CD4-positive, alpha-beta T cell treated with Interleukin-12 subunit alpha and Interleukin-12 subunit beta, for 1 hour (primary cell): ENCODE measurements around the gene PCSK2.

Experiments used
- DNase-seq: peaks from one replicate; pipeline ENCODE4 v3.0.0-alpha.2; 2020

PCSK2 gene

DNA sequence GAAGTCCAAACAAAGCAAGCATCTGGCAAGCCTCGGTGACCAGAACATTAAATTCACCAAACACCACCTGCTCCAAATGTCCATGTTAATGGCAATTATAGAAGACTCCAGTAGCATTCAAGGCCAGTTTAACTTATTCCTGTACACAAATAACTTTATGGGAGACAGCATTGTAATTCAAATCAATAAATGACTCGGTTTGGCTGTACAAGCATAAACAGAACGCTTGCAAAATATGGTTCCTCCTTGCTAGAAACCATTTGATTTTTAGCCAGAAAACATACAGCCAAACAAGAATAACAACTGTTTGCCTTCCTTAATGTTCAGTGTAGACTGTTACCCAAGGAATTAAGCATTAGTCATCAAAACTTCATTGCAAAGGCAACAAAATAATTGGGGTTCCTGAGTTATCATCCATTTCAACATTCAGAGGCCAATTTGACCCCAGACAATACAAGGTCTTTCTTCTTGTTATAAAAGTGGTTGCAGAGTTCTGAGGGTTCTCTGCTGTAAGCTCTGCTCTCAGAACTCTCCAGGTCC, 179.3 kb downstream of the PCSK2 start:
- no peak for DNase-seq

DNA sequence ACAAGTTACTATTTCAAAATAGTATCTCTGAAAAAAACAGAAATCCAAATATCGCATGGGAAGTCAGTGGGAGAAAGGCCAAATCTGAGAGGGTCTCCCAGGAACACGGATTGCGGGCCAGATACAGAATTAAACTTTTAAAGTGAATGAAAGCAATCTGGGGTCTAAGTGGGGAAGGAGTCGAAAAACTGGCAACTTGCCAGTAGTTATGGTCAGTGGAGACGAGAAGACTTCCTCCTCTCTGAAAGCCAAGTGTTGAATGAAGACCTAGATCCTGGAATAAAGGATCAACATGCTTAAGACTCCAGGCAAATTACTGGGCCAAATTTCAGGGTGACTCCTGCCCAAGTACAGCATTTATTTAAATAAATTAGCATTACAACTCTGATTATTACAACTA, 180.7 kb downstream of the PCSK2 start:
- no peak for DNase-seq

DNA sequence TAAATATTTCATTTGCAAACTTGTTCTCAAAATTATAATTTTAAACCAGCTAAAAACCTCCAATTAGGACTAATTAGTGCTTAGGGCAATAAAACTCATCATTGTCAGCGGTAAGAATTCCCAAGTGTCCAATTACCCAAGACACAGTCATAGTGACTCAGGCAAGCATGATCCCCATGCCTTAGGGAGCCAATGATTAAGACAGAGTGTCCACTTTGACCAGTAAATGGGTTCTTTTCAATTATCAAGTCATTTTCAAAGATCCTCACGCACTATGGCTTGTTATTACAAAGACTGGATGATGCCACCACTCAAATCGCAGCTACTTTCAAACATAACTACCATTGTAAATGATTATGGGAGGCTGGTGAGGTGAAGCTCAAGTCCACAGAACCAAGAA, 190.4 kb downstream of the PCSK2 start:
- DNase-seq = no peak

DNA sequence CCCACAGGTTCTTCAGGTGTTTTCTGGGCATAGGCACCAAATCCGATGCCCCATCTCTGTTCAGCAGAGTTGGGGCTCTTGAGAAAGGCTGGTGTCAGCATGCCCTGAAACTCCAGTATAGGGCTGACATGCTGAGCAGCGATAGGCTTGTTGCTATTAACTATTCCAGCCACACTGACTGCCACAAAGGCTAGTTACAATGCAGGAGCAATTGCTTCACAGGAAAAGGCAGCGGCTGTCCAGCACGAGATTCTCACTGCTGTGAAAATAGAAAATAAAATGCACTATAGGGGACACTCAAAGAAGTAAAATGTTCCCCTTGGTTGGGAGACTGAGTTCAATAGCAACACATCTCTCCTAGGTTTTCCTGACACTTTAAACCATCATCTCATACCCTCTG, 191.9 kb downstream of the PCSK2 start:
- no peak for DNase-seq

DNA sequence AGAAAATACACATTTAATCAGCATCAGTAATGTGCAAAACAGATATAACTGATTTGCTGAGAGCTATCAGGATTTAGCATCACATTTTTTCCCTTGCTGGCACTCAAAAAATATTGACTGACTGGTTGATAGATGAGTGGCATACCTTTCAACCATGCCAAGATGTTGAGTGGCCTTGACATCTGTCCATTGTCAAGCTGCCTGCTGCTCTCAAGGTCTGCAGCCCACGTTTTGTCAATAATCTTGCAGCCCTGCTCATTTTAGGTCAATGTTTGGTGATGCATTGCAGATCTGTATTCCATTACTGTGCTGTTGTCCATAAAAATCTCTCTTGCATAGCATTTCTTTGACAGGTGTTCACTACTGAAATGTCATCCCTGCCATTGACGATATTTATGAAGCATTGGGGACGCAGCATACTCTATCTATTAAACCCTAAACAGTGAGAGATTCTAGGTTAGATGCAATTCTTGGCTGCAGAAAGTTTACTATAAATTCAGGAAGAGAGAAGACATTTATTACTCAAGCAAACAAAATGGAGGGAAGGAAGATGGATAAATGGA, 192.7 kb downstream of the PCSK2 start:
- DNase-seq = no peak

DNA sequence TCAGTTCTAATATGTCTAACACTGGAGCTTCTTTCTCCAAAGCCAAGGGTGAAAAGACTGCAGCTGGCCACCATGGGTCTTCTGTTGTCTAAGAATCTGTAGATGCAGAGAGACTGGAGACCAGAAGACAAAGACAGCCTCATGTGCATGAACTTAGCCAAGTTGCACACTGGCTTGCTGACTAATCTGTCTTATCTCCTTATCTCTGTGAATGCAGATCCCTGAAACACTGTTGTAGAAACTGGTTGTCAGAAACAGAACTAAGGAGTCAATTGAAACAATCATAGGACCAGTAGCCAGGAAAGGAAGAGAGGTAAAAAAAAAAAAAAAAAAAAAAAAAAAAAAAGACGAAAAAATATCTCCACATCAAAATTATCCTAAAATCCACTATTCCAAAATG, 194.7 kb downstream of the PCSK2 start:
- DNase-seq = no peak

DNA sequence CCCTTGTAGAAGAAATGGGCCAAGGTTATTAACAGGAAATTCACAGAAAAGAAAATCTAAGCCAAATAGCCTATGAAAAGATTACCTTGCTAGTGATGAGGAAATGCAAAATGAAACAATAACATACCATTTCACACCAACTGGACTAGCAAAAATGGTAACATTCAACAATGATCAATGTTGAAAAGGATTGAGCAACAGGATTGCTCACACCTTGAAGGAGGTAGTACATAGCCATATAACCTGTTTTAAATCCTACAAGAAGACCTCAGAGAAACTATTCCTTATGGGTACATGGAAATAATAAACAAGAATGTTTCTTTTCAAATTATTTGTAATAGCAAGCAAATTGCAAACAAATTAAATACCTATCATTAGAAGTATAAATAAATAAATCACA, 196.9 kb downstream of the PCSK2 start:
- DNase-seq = no peak

DNA sequence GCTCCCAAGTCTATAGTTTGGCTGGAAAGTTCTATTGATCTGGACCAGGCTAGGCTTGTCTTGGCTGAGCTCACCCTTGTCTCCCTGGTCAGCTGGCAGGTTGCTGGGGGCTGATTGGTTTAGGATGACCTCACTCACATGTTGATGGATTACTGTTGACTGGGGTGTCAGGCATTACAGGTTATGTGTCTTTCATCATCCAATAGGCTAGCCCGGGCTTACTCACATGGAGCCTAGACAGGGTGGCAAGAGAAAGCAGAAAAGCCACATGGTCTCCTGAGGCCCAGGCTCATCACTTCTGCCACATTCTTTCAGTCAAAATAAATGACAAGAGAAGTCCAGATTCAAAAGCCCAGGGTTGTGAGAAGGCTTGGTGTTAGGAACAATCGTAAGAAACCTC, 200.8 kb downstream of the PCSK2 start:
- no peak for DNase-seq

DNA sequence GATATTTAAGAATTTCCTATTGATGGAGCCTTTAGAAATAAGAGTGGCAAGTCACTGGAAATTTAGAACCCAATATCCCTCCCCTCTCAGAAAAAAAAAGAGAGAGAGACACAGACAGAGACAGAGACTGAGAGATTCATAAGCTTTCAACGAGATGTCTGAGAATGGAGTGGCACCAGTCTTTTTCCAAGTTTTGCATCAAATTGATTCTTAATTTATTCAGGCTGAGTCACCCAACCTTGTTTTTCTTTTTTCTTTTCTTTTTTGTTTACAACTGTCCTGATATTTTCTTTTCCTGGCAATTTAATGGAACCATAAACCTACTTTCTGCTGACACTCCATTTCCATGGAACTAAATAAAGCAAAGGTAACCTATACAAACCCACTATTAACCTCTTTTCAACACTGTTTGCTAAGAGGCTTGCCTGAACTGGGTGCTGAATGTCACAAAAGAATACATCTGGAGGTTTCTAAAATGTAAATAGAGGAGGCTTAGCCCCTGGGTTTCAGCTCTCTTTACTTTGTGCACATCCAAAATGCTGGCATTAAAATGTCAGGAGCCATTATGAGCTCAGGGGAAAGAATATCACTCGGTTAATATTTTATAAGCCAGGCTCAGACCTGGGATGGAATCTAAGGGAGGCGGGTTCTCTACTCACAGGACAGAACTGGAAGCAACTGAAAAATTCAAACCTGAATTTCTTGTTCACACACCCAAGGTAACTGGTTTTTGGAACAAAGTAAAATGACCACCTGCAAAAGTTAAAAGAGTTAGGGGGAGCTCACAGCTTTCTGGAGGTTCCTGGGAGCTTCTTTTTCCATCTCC, 203.5 kb downstream of the PCSK2 start:
- no peak for DNase-seq

DNA sequence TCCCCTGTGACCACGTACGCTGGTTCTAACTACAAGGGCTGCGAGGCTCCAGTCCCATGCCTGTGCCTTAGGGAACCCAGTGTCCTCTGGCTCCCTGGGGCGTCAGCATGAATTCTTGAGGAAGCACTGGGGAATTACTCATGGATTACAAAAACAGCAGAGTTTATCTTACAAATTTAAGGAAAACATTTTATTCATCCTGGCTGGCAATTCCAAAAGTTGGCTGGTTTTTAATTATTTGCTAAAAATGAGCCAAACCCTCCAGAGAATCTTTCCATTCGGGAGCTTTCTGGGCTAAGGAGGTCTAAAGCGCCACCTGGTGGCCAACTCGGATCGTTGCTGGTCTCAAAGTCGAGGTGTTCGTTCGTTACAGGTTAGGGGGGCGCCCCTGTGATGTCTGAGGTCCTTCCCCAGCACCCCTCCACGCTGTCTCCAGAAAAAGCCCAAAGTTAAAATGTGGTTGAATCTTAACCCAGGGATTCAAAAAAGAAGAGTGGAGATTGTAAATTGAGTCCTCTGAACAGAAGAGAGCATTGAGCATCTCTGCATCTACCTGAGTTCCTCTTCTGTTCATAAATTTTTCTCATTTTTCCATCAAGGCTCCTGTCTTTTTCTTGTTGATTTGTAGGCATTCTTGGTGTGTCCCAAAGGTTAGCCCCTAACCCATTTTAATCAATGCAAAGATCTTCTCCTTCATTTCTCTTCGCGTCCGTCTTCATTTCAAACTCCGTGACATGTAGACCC, 205.0 kb downstream of the PCSK2 start:
- DNase-seq = peak; percentile 43

DNA sequence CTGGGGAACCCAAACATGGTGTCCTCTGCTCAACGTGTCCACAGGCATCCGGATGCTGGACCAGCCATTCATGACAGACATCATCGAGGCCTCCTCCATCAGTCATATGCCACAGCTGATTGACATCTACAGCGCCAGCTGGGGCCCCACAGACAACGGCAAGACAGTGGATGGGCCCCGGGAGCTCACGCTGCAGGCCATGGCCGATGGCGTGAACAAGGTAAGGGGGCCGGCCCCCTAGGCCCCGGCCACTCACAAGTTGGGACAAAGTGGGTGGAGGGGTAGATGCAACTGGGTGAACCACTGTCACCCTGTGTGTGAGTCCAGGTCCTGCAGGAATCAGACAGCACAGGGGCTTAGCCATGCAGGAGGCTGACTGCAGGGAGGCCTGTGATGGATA, 209.8 kb downstream of the PCSK2 start:
- no peak for DNase-seq

DNA sequence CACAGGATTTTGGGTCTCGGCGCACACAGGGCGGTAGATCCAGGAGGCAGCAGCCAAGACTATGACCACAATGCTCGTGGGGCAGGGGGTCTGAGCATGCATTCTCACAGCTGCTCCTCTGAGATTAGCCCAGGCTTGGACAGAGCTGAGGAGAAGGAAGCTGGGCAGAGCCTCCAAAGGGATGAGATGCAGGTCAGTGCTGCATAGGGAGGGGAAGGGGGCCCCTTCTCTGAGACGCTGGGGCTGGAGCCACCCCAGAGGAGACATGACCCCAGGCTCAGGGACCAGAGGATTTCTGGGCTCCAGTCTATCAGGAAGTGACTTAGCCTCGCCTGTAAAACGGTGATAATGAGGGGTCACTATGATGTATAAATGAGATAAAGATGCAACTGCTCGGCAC, 210.4 kb downstream of the PCSK2 start:
- DNase-seq = no peak

DNA sequence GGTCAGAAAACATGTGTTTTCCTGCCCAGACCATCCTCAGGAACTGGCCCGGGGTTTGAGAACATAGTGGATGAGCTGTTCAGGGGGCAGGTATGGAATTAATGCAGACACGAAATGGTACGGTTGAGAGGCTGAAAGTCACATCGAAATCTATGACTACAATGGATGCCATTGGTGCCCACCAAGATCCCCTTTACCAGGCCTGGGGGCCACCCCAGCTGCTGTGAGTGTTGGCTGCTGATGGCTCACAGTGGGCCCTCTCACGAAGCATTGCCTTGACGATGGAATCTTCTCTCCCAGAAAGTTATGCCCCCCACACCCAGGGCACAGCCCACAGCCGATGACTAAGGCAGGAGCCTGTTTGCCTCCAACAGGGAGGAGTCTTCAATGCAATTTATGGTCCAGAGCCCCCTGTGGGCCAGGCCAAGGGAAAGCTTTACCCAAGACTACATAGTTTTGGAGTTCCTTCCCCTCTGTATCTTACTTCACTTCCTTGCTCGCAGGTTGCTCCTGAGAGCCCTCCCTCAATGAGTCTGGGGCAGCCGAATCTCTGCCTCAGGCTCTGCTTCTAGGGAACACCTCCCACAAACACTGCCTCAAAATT, 211.7 kb downstream of the PCSK2 start:
- no peak for DNase-seq

DNA sequence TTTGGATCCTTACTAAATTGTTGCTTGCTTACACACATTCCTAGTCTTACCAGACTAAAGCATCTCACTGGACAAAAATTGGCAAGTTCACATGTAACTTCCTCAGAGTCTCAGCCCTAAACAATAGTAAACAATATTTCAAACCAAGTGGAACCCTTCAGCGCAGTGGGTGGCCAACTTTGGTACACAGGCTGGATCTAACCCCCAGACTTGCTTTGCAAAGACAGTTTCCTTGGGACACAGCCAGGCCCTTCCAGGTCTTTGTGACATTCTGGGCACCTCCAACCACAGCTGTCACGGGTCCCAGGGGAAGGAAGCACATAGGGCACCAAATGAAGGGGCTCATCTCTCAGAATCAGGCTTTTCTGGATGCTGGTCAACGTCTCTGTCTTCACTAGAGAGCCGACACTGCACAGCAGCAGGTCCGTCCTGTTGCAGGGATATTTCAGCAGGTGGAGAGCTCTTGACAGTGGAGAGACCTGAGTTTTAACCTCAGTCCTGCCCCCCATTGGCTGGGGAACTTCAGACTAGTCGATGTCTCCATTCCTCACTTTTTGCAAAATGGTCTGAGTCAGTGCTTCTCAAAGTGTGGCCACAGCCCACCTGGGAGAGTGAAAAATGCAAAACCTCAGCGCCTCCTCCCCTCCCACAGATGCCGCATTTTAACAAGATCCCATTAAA, 212.9 kb downstream of the PCSK2 start:
- DNase-seq = no peak

DNA sequence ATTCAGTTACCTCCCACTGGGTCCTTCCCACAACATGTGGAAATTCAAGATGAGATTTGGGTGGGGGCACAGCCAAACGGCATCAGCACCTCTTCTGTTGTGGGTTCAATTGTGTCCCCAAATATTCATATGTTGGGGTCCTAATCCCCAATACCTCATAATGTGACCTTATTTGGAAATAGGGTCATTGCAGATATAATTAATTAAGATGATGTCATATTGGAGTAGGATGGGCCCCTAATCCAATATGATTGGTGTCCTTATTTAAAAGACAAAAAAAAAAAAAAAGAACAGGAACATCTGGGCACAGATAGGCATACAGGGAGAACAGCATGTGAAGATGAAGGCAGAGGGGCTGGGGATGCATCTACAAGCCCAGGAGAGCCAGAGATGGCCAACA, 214.9 kb downstream of the PCSK2 start:
- DNase-seq = no peak

DNA sequence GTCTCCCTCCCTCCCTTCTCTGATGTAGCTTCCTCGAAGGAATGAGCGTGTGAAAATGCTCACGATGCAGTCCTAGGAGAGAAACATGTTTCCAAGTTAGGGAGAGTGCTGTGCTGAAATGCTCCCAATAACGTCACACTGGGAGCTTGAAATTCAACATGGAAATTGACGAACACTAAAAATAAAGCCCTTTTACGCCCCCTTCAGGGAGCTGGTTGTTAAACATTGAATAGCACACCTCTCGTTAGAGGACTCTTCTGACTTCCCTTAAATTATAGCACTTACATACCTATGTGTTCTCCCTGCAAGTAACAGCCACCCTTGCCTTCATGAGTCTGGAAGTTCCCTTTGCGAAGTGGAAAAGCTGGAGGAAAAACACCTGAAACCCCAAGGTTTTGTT, 215.7 kb downstream of the PCSK2 start:
- no peak for DNase-seq

DNA sequence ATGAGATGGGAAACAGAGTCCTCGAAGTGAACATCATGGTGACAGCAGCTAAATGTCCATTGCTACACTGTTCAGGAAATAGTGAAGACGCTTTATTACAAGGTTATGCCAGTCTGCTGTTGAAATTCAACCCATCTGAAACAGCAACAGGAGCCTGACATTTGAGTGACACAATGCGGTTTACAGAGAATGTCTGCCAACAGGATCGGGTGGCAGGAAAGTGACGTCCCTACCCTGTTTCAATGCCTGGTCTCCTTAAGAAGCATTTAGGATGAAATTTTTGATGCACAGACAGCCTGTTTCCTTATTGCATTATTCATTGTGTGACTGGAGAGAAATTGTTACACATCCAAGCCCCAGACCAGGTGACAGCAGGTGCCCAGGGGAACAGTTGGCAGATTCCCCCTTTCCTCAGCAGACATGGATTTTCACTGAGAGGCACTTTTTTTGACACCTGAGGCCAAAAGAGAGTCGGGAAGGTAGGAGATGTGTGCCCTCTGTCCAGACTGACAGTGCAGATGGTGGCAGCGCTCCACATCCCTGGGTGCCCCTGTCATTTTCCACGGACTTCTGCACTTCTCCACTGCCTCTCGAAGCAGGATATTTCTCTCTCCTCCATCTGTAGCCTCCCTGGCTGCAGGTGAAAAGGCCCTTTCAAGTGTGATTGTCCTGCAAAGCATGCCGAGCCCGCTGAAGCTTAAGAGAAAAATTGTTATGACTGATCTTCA, 216.5 kb downstream of the PCSK2 start:
- DNase-seq = no peak

DNA sequence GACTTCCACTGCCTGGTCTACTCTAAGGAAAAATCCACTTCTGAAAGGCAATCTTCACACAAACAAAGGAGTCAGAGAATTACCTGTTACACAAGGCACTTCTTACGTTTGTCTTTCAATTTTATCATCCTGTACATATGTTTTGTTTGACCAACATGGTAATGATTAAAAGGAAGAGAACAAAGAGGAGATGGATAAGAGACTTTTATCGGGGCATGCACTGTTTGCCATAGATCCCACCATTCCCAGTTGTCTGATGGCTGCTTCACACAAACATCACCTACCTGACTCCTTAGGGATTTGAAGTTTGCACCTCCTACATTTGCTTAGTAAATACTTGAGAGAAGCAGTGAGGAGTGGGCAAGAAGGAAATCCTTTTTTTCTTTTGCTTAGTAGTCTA, 217.3 kb downstream of the PCSK2 start:
- no peak for DNase-seq

DNA sequence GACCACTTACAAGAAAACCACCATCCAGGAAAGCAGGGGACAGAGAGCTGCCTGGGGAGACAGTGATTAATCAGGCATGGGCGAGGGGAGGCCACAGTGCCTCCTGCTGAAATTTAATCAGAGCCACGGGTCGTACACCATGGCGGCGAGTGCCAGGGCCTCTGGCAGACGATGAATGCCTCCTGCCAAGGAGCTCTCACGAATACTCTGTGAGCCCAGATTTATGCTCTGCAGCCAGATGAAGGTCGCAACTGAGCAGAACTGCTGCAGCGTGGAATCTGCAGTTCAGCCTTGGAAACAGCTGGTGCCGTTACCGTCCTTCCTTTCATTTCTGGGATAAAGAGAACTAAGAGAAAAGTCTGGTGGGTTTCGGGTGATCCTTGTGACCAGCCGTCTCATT, 218.7 kb downstream of the PCSK2 start:
- no peak for DNase-seq

DNA sequence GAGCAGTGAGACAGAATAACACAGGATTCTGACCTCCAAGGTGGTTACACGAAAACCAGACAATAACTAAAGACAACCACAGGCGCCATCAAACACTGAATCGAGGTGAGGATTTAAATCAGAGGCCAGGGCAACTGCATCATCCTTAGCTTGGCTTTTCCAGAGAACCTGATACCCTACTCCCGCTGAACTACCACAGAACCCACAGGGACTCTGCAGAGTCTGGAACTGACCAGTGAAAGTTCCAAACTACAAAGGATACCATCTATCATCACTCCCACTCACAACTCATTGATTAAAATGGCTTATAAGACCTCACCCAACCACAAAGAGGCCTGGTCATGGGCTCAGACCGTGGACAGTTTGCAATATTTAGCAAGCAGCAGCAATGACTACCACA, 219.3 kb downstream of the PCSK2 start:
- DNase-seq = no peak

DNA sequence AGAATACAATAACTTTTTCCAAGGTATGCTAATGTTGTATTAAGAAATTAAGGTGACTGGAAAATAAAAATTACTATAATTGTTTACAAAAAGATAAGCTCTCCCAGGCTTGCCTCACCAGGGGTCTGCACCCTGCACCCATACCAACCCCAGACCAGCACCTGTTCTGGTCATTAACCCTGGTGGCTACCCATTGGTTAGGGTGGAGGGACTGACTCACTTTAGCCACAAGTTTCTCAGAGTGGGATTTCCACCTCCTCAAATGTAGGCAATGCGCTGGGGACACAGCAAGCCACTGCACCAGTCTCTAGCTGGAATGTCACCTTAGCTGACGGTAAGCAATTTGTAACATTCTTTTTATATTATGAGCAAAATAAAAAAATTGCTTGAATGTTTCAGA, 221.2 kb downstream of the PCSK2 start:
- DNase-seq = no peak

DNA sequence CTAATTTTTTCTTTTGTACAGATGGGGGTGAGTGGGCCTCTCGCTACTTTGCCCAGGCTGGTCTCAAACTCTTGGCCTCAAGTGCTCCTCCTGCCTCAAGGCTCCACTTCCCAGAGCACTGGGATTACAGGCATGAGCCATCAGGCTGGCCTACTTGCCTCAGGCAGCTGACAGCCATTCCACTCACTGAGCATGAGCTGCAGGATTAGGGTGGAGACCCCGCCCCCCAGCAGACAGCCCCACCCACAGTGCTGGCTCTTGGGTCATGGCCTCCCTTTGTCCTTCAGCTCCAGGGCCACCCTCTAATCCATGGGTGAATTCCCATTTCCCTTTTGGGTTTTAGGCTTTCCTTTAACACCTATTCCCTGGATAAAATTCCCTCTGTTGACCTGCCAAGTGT, 222.2 kb downstream of the PCSK2 start:
- no peak for DNase-seq
